Fibroblast of mammary gland (primary cell): Measurements from ENCODE around the gene PCSK6.

Experiments used
- DNase-seq: peaks from one replicate; pipeline ENCODE4 v3.0.0-alpha.2; 2010; ENCODE audit warnings: low read depth
- H3K4me3 ChIP-seq: 2 replicates; pipeline ENCODE4 v1.5.1; 2011; ENCODE audit warnings: low read depth, mild to moderate bottlenecking, low read length, moderate library complexity; ENCODE audit not compliant: control insufficient read depth
- CTCF ChIP-seq: conservative IDR thresholded peaks from 2 replicates; pipeline ENCODE4 v1.5.1; 2011; ENCODE audit warnings: low read depth, low read length, inconsistent platforms; ENCODE audit not compliant: control insufficient read depth, insufficient read depth

PCSK6 gene

DNA sequence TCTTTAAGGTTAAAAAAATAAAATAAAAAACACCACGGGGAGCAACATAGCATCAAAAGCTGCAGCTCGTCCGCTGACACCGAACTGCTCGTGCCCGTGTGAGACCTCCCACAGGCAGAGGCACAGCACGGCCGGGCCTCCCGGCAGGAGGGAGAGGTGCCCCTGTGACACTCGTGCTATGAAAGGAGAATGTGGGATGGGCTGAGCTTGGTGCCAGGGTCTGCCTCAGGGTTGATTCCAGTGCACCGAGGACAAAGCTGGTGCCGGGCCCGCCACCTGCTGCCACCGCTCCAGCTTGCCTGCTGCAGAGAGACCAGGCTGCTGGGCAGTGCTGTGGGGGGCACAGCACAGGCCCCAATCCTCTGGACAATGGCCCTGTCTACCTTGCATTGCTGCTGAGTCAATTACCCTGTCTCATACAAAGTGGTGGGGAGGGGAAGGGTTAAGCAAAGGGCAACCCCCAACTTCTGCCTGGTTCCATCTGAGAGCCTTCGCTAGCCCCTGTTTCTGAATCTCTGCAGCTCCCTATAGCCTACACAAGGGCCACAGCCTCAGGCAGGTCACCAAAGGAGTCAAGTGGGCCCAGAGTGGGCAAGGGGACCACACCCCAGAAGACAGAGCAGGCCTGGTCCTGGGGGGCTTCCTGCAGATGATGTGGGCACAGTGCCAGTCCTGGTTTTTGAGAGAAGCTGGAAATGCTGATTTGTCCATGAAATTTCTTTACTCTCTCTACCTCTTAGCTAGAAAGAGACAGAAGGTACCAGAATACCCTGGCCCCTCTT, 120.5 kb downstream of the PCSK6 start:
- DNase-seq: no peak
- no peak for TF ChIP-seq CTCF
- H3K4me3 ChIP-seq: no peak overlapping the region

GRCh38 chr15:101368086-101368780, 121.3 kb downstream of the PCSK6 start:
- H3K4me3 ChIP-seq: no peak overlapping the region
- no peak for TF ChIP-seq CTCF

GRCh38 chr15:101366853-101367252, 122.7 kb downstream of the PCSK6 start:
- no peak overlapping the region for H3K4me3 ChIP-seq
- no peak for DNase-seq
- no peak for TF ChIP-seq CTCF

More at GRCh38 chr15:101368086-101368780, 121.3 kb downstream of the PCSK6 start:
- no peak for DNase-seq

GRCh38 chr15:101362986-101363566, 126.4 kb downstream of the PCSK6 start:
- no peak for TF ChIP-seq CTCF
- DNase-seq: no peak
- H3K4me3 ChIP-seq: no peak overlapping the region

DNA sequence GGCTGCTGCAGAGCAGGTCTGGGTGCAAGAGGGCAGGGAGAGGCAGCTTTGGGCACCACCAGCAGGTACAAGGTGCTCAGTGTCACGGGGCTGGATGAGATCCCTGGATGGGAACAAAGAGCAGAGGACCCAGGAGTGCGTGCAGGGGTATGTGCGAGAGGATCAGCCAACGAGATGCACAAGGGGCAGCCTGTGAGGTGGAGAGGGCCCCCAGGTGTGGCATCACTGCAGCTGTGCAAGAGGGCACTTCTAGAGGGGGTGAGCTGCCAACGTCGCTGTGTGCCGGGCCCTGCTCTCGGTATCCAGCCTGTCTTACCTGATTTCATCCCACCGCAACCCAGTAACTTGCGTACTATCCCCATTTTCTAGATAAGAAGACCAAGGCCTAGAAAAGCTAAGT, 127.1 kb downstream of the PCSK6 start:
- TF ChIP-seq CTCF: no peak
- DNase-seq: no peak
- no peak overlapping the region for H3K4me3 ChIP-seq

DNA sequence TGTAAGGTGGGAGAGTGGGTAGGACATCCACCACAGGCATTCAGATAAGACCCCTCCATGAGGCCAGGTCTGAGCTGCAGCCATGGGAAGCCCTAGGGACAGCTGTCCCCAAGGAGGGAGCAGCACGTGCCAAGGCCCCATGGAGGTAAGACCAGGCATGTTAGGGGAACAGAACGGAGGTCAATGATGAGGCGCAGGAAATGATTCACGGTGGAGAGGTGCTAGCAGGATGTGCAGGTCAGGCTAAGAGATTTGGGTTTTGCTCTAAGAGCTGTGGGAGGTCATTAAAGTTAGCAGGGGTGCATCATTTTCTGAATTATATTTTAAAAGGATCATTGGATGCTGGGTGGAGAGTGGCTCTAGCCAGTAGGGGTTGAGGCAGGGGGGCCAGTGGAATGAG, 128.1 kb downstream of the PCSK6 start:
- no peak overlapping the region for H3K4me3 ChIP-seq
- DNase-seq: no peak
- no peak for TF ChIP-seq CTCF
